Measurements from ENCODE around the gene ACRV1.

Gene ACRV1

GRCh38 chr11:125626288-125626950, 54.2 kb downstream of the ACRV1 start:
- Histone ChIP-seq H3K27ac (ENCODE audit: extremely low read depth, low read depth, low read length) (peak overlapping the region; percentile 94), H3K4me3 (ENCODE audit: low read depth, low read length) (peak overlapping the region; percentile 74), H3K9me3 (ENCODE audit: control insufficient read depth, insufficient read depth, low read depth, low read length) (no peaks in the 10 kb centered on the region), H3K36me3 (ENCODE audit: control insufficient read depth in 2 of 2, insufficient read depth in 1 of 2, low read length in 2 of 2) (peaks cover 10 to 35% of the 10 kb centered on the region in 2 experiments; a peak in 2 of 3 replicates), H3K4me1 (ENCODE audit: control insufficient read depth, insufficient read depth, low read length) (peaks cover 2% of the 10 kb centered on the region; the same call in 1 of the 2 replicates)
- ChIA-PET POLR2A (interaction anchor here (0.7 to 3.2 kb wide), 7 partner anchors 10 to 277 kb away, joined by 3 to 24 read pairs (median 4); partner anchors contain the start of genes HYLS1, PUS3 and STT3A), CTCF (interaction anchor here (0.7 to 1.4 kb wide), 5 partner anchors 9 to 247 kb away, joined by 3 to 4 read pairs (median 3); partner anchors contain the start of gene EI24)
- 0 out of 2 replicates have a peak, but pooled peaks have one; percentile 36 for TF ChIP-seq GLIS1 (tag by site-specific recombination; IDR thresholded peaks at IDR 0.05)
- TF ChIP-seq ZNF366 (tag by site-specific recombination; conservative IDR thresholded peaks at IDR 0.05): peak; percentile 43; the same call in 1 of the 2 replicates
- peak; percentile 13; the same call in 1 of the 2 replicates for TF ChIP-seq ZBTB11 (tag by site-specific recombination; conservative IDR thresholded peaks at IDR 0.05; ENCODE audit: low read depth)
- 0 out of 2 replicates have a peak, but pooled peaks have one; percentile 21 for TF ChIP-seq ZBTB20 (tag by site-specific recombination; IDR thresholded peaks at IDR 0.05)
- no peak for TF ChIP-seq ZNF768 (tag by site-specific recombination; IDR thresholded peaks at IDR 0.05)
- TF ChIP-seq ZNF280C (tag by site-specific recombination; IDR thresholded peaks at IDR 0.05): no peak
- TF ChIP-seq ZNF433 (tag by site-specific recombination; IDR thresholded peaks at IDR 0.05; ENCODE audit: low read depth): no peak
- no peak for TF ChIP-seq KLF8 (tag by site-specific recombination; IDR thresholded peaks at IDR 0.05)
- peak; percentile 65; the same call in 1 of the 2 replicates for TF ChIP-seq CTCF (tag by site-specific recombination; IDR thresholded peaks at IDR 0.05)
- TF ChIP-seq GLIS2 (tag by site-specific recombination; IDR thresholded peaks at IDR 0.05): peak; percentile 27; the same call in 1 of the 2 replicates
- 0 out of 2 replicates have a peak, but pooled peaks have one; percentile 87 for TF ChIP-seq IKZF3 (tag by site-specific recombination; IDR thresholded peaks at IDR 0.05)
- TF ChIP-seq ZNF354C (tag by site-specific recombination; IDR thresholded peaks at IDR 0.05; ENCODE audit: borderline replicate concordance, low read depth): no peak
- TF ChIP-seq REST (tag by site-specific recombination; IDR thresholded peaks at IDR 0.05): 0 out of 2 replicates have a peak, but pooled peaks have one; percentile 7
- TF ChIP-seq ZNF398 (tag by site-specific recombination; IDR thresholded peaks at IDR 0.05): peak; percentile 93
- TF ChIP-seq SP2 (tag by site-specific recombination; IDR thresholded peaks at IDR 0.05): peak; percentile 9

Data from HEK293 (cell line).